Stomach (tissue), 4 donors: Measurements from ENCODE around the gene ARRDC3.

Experiments used
- CTCF ChIP-seq, 7 experiments: fragments of 450-650 bp in 4 of 7; fragments of 200-600 bp in 3 of 7; sonication (generic) in 3 of 7; IDR thresholded peaks; one replicate each; pipeline ENCODE4 v1.5.1; 2016 to 2019; ENCODE audit warnings: antibody characterized with exemption in 7 of 7, control low read depth in 2 of 7, mild to moderate bottlenecking in 1 of 7
- POLR2A ChIP-seq, 4 donors: fragments of 450-650 bp; IDR thresholded peaks; one replicate each; pipeline ENCODE4 v1.6.1; 2016; ENCODE audit warnings: antibody characterized with exemption in 4 of 4, control low read depth in 2 of 4, mild to moderate bottlenecking in 1 of 4, moderate library complexity in 1 of 4

GRCh38 chr5:91381239-91381773 is 1.8 kb downstream of the ARRDC3 start:
- TF ChIP-seq CTCF (IDR thresholded peaks at IDR 0.05) (no peak), POLR2A (IDR thresholded peaks at IDR 0.05) (no peak)
